Measurements from ENCODE around the gene GABPB2.
A peak's percentile ranks its signal among the peaks of the same experiment; 100 is the strongest.

The GABPB2 gene

GRCh38 chr1:151133018-151133806 lies 62.7 kb downstream of the GABPB2 start:
- DNase-seq: no peak

GRCh38 chr1:151134396-151134795 lies 63.8 kb downstream of the GABPB2 start:
- peak; percentile 16 for DNase-seq

GRCh38 chr1:151134991-151135390 lies 64.4 kb downstream of the GABPB2 start:
- no peak for DNase-seq

- DNase-seq: no peak
These were observed 65.1 kb downstream of the GABPB2 start for GRCh38 chr1:151135433-151136385.

GRCh38 chr1:151137789-151138188 lies 67.2 kb downstream of the GABPB2 start:
- no peak for DNase-seq

GRCh38 chr1:151142411-151143056 lies 72.0 kb downstream of the GABPB2 start:
- peak; percentile 21 for DNase-seq

GRCh38 chr1:151143057-151143435 lies 72.5 kb downstream of the GABPB2 start:
- no peak for DNase-seq

GRCh38 chr1:151143986-151144385 lies 73.4 kb downstream of the GABPB2 start:
- peak; percentile 57 for DNase-seq

GRCh38 chr1:151144474-151145303 lies 74.1 kb downstream of the GABPB2 start:
- DNase-seq: peak; percentile 23

- DNase-seq: peak; percentile 66
These were observed 74.9 kb downstream of the GABPB2 start for GRCh38 chr1:151145304-151146071.

GRCh38 chr1:151146072-151146411 lies 75.5 kb downstream of the GABPB2 start:
- peak; percentile 66 for DNase-seq

- DNase-seq: peak; percentile 98
These were observed 76.0 kb downstream of the GABPB2 start, which contains the start of gene SEMA6C for GRCh38 chr1:151146412-151147131. Gene SEMA6C, minus strand, starts transcription at chr1:151146631. Its CDS starts 4,010 bp downstream, at chr1:151142621.

GRCh38 chr1:151147132-151147503 lies 76.6 kb downstream of the GABPB2 start:
- DNase-seq: peak; percentile 67

GRCh38 chr1:151147665-151148064 lies 77.1 kb downstream of the GABPB2 start:
- no peak for DNase-seq

GRCh38 chr1:151156515-151156819 lies 85.9 kb downstream of the GABPB2 start, which contains the start of gene TNFAIP8L2:
Gene TNFAIP8L2, plus strand, starts transcription at chr1:151156649. Its CDS starts 2,049 bp downstream, at chr1:151158698.
- no peak for DNase-seq

- no peak for DNase-seq
These were observed 86.5 kb downstream of the GABPB2 start for GRCh38 chr1:151157067-151157531.

GRCh38 chr1:151158326-151158725 lies 87.8 kb downstream of the GABPB2 start:
- DNase-seq: no peak

- DNase-seq: no peak
These were observed 88.2 kb downstream of the GABPB2 start for GRCh38 chr1:151158751-151159251.

GRCh38 chr1:151159373-151159772 lies 88.8 kb downstream of the GABPB2 start:
- peak; percentile 13 for DNase-seq

GRCh38 chr1:151164732-151165280 lies 94.2 kb downstream of the GABPB2 start:
- DNase-seq: no peak
